H1 (cell line): ENCODE data around the gene FOSB. TPM values are rescaled to one million over a fixed set of nuclear protein-coding genes. Genes with fewer than 3 reads are reported as not detected.

Experiments
- HDAC6 ChIP-seq: IDR thresholded peaks from one replicate; pipeline ENCODE4 v1.7.1; 2012; ENCODE audit warnings: low read depth, mild to moderate bottlenecking, inconsistent platforms, low read length, moderate library complexity
- RXRA ChIP-seq: IDR thresholded peaks from 2 replicates; pipeline ENCODE4 v1.6.1; 2011; ENCODE audit warnings: low read depth, mild to moderate bottlenecking, low read length, moderate library complexity; ENCODE audit not compliant: insufficient read depth
- polyA plus RNA-seq, 7 experiments: library from polyadenylated mRNA; depleted of rRNA in 3 of 7; stranded (reverse) in 5 of 7; unstranded in 2 of 7; fragments of >200 nt in 5 of 7; fragments of 200-250 nt in 2 of 7; gene quantifications; 1 replicate in 5 of 7; 2 replicates in 1 of 7; 4 replicates in 1 of 7; pipeline versions ENCODE4 v1.2.1 to v1.2.3, GENCODE V29; 2011 to 2013; ENCODE audit warnings: missing spikeins in 2 of 7, mixed read lengths in 2 of 7
- total RNA-seq: library from RNA; stranded (reverse); fragmentation: NEBNext Ultra II Directional; extraction: Animal tissue kit (Norgen Biotek cat#: 25700); gene quantifications from 2 replicates; pipeline ENCODE4 v1.2.1, GENCODE V29; 2021
- TF ChIP-seq, protein P1 (sequence below): fragments of 300-600 bp; sonication (generic); IDR thresholded peaks from 2 replicates; pipeline ENCODE4 v1.7.1; 2012; ENCODE audit warnings: low read length, moderate library complexity, mild to moderate bottlenecking, inconsistent platforms; ENCODE audit not compliant: insufficient replicate concordance

The FOSB gene
- total and polyA plus RNA-seq, 2 of the 8 experiments (the other 6 are each of a cell fraction or from before 2014, with no cell fraction given): 0.44 to 2.7 TPM

DNA sequence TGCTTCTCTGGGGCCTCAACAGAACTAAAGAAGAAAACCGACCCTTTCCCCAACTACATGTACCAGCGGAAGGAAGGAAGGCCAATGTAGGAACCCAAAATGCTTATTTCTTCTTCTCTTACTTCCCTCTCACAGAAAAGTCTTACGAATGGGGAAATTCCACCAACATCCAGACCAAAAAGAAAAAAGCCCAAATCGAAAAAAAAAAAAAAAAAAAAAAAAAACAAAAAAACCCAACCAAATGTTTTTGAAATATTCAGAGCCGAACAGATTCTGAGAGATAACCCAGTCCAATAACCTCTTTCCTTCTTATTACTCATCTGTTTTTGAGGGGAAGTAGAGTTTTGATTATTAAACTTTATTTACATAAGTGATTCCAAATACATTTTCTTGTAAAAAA lies 34.3 kb downstream of the FOSB start (continued):
- TF ChIP-seq, protein P1, sequence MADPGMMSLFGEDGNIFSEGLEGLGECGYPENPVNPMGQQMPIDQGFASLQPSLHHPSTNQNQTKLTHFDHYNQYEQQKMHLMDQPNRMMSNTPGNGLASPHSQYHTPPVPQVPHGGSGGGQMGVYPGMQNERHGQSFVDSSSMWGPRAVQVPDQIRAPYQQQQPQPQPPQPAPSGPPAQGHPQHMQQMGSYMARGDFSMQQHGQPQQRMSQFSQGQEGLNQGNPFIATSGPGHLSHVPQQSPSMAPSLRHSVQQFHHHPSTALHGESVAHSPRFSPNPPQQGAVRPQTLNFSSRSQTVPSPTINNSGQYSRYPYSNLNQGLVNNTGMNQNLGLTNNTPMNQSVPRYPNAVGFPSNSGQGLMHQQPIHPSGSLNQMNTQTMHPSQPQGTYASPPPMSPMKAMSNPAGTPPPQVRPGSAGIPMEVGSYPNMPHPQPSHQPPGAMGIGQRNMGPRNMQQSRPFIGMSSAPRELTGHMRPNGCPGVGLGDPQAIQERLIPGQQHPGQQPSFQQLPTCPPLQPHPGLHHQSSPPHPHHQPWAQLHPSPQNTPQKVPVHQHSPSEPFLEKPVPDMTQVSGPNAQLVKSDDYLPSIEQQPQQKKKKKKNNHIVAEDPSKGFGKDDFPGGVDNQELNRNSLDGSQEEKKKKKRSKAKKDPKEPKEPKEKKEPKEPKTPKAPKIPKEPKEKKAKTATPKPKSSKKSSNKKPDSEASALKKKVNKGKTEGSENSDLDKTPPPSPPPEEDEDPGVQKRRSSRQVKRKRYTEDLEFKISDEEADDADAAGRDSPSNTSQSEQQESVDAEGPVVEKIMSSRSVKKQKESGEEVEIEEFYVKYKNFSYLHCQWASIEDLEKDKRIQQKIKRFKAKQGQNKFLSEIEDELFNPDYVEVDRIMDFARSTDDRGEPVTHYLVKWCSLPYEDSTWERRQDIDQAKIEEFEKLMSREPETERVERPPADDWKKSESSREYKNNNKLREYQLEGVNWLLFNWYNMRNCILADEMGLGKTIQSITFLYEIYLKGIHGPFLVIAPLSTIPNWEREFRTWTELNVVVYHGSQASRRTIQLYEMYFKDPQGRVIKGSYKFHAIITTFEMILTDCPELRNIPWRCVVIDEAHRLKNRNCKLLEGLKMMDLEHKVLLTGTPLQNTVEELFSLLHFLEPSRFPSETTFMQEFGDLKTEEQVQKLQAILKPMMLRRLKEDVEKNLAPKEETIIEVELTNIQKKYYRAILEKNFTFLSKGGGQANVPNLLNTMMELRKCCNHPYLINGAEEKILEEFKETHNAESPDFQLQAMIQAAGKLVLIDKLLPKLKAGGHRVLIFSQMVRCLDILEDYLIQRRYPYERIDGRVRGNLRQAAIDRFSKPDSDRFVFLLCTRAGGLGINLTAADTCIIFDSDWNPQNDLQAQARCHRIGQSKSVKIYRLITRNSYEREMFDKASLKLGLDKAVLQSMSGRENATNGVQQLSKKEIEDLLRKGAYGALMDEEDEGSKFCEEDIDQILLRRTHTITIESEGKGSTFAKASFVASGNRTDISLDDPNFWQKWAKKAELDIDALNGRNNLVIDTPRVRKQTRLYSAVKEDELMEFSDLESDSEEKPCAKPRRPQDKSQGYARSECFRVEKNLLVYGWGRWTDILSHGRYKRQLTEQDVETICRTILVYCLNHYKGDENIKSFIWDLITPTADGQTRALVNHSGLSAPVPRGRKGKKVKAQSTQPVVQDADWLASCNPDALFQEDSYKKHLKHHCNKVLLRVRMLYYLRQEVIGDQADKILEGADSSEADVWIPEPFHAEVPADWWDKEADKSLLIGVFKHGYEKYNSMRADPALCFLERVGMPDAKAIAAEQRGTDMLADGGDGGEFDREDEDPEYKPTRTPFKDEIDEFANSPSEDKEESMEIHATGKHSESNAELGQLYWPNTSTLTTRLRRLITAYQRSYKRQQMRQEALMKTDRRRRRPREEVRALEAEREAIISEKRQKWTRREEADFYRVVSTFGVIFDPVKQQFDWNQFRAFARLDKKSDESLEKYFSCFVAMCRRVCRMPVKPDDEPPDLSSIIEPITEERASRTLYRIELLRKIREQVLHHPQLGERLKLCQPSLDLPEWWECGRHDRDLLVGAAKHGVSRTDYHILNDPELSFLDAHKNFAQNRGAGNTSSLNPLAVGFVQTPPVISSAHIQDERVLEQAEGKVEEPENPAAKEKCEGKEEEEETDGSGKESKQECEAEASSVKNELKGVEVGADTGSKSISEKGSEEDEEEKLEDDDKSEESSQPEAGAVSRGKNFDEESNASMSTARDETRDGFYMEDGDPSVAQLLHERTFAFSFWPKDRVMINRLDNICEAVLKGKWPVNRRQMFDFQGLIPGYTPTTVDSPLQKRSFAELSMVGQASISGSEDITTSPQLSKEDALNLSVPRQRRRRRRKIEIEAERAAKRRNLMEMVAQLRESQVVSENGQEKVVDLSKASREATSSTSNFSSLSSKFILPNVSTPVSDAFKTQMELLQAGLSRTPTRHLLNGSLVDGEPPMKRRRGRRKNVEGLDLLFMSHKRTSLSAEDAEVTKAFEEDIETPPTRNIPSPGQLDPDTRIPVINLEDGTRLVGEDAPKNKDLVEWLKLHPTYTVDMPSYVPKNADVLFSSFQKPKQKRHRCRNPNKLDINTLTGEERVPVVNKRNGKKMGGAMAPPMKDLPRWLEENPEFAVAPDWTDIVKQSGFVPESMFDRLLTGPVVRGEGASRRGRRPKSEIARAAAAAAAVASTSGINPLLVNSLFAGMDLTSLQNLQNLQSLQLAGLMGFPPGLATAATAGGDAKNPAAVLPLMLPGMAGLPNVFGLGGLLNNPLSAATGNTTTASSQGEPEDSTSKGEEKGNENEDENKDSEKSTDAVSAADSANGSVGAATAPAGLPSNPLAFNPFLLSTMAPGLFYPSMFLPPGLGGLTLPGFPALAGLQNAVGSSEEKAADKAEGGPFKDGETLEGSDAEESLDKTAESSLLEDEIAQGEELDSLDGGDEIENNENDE: no peak
- no peak for TF ChIP-seq HDAC6
- no peak for TF ChIP-seq RXRA
